HUES48 (cell line): Measurements from ENCODE around the gene KIF26B.

Experiments used
- H3K27ac ChIP-seq: one replicate; pipeline ENCODE4 v1.7.0; 2013; ENCODE audit warnings: low read depth, low read length, inconsistent platforms
- H3K27me3 ChIP-seq: 2 replicates; pipeline ENCODE4 v1.6.1; 2013; ENCODE audit warnings: mild to moderate bottlenecking, low read length; ENCODE audit not compliant: control insufficient read depth, insufficient read depth
- H3K36me3 ChIP-seq: 2 replicates; pipeline ENCODE4 v1.6.1; 2013; ENCODE audit warnings: low read length; ENCODE audit not compliant: control insufficient read depth, insufficient read depth
- H3K4me1 ChIP-seq: 2 replicates; pipeline ENCODE4 v1.6.1; 2013; ENCODE audit warnings: mild to moderate bottlenecking, low read length; ENCODE audit not compliant: control insufficient read depth, insufficient read depth
- H3K4me3 ChIP-seq: 2 replicates; pipeline ENCODE4 v1.5.1; 2013; ENCODE audit warnings: mild to moderate bottlenecking, low read depth, low read length
- H3K9ac ChIP-seq: 2 replicates; pipeline ENCODE4 v1.6.1; 2013; ENCODE audit warnings: mild to moderate bottlenecking, low read depth, low read length, moderate library complexity
- H3K9me3 ChIP-seq: 2 replicates; pipeline ENCODE4 v1.6.1; 2013; ENCODE audit warnings: low read length; ENCODE audit not compliant: control insufficient read depth, insufficient read depth

Gene KIF26B

DNA sequence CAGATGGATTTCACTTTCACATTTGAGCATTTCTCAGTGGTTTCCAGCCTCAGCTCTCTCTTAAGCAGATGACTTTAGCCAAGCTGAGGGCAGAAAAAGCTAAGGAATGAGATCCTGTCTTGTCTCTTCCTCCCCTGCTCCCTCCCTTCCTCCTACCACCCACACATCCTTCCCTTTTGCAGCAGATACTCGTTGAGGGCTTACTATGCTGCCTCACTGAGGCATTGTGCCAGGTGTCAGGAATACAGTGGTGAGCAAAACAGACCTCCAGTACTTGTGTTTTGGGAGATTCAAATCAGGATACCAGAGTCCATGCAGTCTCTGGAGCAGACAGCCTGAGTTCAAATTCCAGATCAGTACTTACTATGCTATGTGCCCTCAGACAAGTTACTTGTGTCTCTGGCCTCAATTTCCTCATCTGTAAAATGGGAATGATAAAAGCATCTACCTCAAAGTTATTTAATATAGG, 43.2 kb downstream of the KIF26B start:
- H3K27ac ChIP-seq: no peak overlapping the region
- H3K9ac ChIP-seq: no peak overlapping the region
- H3K4me1 ChIP-seq: peaks cover 17% of the 10 kb centered on the region
- H3K27me3 ChIP-seq: no peaks in the 10 kb centered on the region
- H3K4me3 ChIP-seq: no peak overlapping the region
- no peaks in the 10 kb centered on the region for H3K9me3 ChIP-seq
- no peaks in the 10 kb centered on the region for H3K36me3 ChIP-seq

DNA sequence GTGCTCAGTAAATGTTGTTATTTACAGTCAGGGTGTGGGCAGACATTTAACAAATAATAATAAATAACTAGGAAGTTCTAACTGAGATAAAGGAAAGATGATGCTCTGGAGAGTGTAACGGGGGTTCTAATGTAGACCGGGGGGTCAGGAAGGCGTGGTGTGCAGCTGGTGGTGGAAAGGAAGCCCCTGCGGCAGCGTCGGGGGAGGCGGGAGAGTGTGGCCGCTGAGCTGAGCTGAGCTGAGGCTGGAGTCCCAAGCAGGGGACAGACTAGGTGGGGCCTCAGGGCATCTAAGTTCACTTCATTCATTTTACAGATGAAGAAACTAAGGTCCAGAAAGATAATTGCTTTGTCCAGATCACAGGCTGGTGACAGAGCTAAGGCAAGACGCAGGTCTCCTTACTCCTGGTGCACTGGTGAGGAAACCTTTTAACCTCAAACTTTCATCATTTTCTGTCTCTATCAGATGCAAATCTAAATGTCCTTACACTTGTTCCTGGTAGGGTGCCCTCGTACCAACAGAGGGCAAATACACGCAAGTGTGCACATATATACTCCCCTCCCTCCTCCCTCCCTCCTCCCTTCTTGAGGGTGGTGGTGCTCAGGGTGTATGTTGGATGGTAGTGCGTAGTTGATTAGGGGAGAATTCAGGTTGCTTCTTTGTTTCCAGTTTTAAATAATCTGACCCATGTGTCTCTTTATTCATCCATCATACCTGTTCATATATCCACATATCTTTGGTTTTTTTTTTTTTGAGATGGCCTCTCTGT, 44.1 kb downstream of the KIF26B start:
- Histone ChIP-seq H3K9me3 (no peaks in the 10 kb centered on the region), H3K27me3 (no peaks in the 10 kb centered on the region), H3K27ac (no peak overlapping the region), H3K4me3 (no peak overlapping the region), H3K4me1 (peaks cover 17% of the 10 kb centered on the region), H3K36me3 (no peaks in the 10 kb centered on the region), H3K9ac (no peak overlapping the region)

DNA sequence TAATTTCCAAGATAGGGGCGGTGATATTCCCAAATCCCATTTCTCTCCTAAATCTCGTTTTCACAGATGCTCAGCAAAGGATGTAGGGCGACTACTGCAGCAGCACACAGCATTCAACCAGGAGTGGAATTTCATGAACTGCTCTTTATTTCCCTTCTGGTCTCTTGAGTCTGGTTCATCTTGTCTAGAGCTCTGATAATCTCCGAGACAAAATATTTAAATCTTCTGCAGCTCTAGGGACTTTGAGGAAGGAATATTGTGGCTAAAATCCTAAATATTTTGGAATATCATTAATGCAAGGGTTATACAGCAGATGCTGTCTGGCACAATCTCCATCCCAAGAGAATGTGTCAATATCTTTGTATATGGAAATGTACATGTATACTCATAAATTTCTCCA, 45.4 kb downstream of the KIF26B start:
- Histone ChIP-seq H3K27ac (no peak overlapping the region), H3K9me3 (no peaks in the 10 kb centered on the region), H3K9ac (no peak overlapping the region), H3K36me3 (no peaks in the 10 kb centered on the region), H3K27me3 (no peaks in the 10 kb centered on the region), H3K4me1 (peaks cover 15% of the 10 kb centered on the region), H3K4me3 (no peak overlapping the region)

DNA sequence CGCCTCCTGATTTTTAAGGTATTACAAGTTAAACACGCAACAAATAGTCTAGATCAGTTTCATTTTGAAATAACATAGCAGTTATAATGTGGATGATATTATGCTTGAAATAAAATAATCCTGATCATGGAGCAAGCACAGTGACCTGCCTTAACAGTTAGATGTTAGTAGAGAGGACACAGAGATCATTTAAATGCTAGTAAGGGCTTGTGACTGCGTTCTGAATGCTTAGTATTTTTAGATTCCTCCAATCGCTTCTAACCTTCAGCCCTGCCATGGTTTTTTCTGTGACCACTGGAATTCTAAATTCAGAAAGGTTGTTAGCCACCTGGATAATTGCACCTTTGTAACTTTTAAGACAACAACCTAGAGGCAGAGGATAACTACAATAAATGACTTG, 46.4 kb downstream of the KIF26B start:
- H3K4me1 ChIP-seq: peaks cover 13% of the 10 kb centered on the region
- H3K36me3 ChIP-seq: no peaks in the 10 kb centered on the region
- H3K4me3 ChIP-seq: no peak overlapping the region
- H3K9me3 ChIP-seq: peaks cover 5% of the 10 kb centered on the region
- H3K9ac ChIP-seq: no peak overlapping the region
- no peak overlapping the region for H3K27ac ChIP-seq
- no peaks in the 10 kb centered on the region for H3K27me3 ChIP-seq

- Histone ChIP-seq H3K4me1 (peaks cover 13% of the 10 kb centered on the region), H3K36me3 (no peaks in the 10 kb centered on the region), H3K27ac (no peak overlapping the region)
These were observed 47.0 kb downstream of the KIF26B start for GRCh38 chr1:245201827-245202226.

GRCh38 chr1:245205396-245205795, 50.6 kb downstream of the KIF26B start:
- no peak overlapping the region for H3K4me3 ChIP-seq
- H3K27ac ChIP-seq: no peak overlapping the region
- no peaks in the 10 kb centered on the region for H3K27me3 ChIP-seq
- H3K4me1 ChIP-seq: peaks cover 13% of the 10 kb centered on the region
- peaks cover 24% of the 10 kb centered on the region for H3K9me3 ChIP-seq
- no peak overlapping the region for H3K9ac ChIP-seq
- no peaks in the 10 kb centered on the region for H3K36me3 ChIP-seq

More at GRCh38 chr1:245201827-245202226, 47.0 kb downstream of the KIF26B start:
- Histone ChIP-seq H3K4me3 (no peak overlapping the region), H3K27me3 (no peaks in the 10 kb centered on the region), H3K9me3 (peaks cover 11% of the 10 kb centered on the region), H3K9ac (no peak overlapping the region)

DNA sequence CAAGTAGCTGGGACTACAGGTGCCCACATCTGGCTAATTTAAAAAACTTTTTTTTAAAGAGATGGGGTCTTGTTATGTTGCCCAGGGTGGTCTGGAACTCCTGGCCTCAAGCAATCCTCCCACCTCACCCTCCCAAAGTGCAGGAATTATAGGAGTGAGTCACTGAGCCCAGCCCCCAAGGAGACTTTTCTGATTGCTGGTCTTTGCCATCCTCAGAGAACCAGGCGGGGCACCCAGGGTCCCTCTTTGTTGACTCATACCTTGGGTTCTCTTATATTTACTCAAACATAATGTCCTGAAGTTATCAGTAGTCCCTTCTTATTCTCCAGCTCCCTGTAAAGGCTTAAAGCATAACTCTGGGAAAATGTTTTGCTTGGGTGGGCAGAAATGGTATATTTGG, 51.1 kb downstream of the KIF26B start:
- Histone ChIP-seq H3K27ac (no peak overlapping the region), H3K4me1 (peaks cover 13% of the 10 kb centered on the region), H3K4me3 (no peak overlapping the region), H3K27me3 (no peaks in the 10 kb centered on the region), H3K9me3 (peaks cover 24% of the 10 kb centered on the region), H3K9ac (no peak overlapping the region), H3K36me3 (no peaks in the 10 kb centered on the region)

DNA sequence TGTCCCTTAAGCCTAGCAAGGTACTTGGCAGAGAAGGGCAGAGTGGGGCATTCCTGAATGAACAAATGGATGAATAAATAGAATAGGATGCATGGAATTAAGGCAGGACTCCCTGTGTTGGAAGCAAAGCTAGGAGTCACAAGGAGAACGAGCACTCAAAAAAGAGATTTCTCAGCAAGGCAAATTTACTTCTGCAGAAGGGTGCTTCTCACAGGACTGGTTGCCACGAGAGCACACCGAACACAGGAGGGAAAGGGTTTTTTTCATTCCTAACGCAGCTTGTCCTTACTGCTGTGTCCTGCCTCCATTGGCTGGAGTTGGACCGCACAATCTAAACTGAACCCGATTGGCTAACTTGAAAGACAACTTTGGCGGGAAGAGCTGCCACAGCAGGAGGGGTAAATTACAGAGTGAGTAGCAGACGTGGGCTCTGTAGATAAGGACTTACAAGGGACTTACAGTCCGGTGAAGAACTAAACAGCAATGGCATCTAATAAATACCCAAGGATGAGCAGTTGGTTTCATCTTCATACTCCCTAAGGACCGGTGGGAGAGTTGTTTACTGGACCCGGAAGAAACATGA, 52.4 kb downstream of the KIF26B start:
- Histone ChIP-seq H3K9me3 (peaks cover 24% of the 10 kb centered on the region), H3K4me1 (peaks cover 1% of the 10 kb centered on the region), H3K36me3 (no peaks in the 10 kb centered on the region), H3K9ac (no peak overlapping the region), H3K27ac (no peak overlapping the region), H3K27me3 (no peaks in the 10 kb centered on the region), H3K4me3 (no peak overlapping the region)

GRCh38 chr1:245207801-245208200, 53.0 kb downstream of the KIF26B start:
- H3K9ac ChIP-seq: no peak overlapping the region
- no peak overlapping the region for H3K4me3 ChIP-seq
- no peaks in the 10 kb centered on the region; the same call in 1 of the 2 replicates for H3K4me1 ChIP-seq
- H3K9me3 ChIP-seq: peaks cover 24% of the 10 kb centered on the region
- H3K36me3 ChIP-seq: no peaks in the 10 kb centered on the region
- H3K27me3 ChIP-seq: no peaks in the 10 kb centered on the region
- H3K27ac ChIP-seq: no peak overlapping the region

GRCh38 chr1:245209658-245210435, 55.1 kb downstream of the KIF26B start:
- no peak overlapping the region for H3K27ac ChIP-seq
- H3K36me3 ChIP-seq: no peaks in the 10 kb centered on the region
- H3K9ac ChIP-seq: no peak overlapping the region
- H3K4me3 ChIP-seq: no peak overlapping the region
- H3K27me3 ChIP-seq: no peaks in the 10 kb centered on the region
- H3K4me1 ChIP-seq: no peaks in the 10 kb centered on the region; the same call in none of the 2 replicates
- H3K9me3 ChIP-seq: peaks cover 24% of the 10 kb centered on the region
